HTR-8/SVneo (cell line): ENCODE results near the gene UTRN.

ENCODE experiments used
- DNase-seq: peaks from one replicate; pipeline ENCODE4 v3.0.0; 2011; ENCODE audit warnings: low spot score, mixed read lengths; ENCODE audit not compliant: insufficient read length
- FAIRE-seq: peaks from 2 replicates; lab custom pipeline; 2011; peaks lifted over from hg19 to GRCh38; lab: Jason Lieb, UNC

The UTRN gene

GRCh38 chr6:144279484-144280150, 5.5 kb upstream of the UTRN start:
- DNase-seq (no peak), FAIRE-seq (no peak)

GRCh38 chr6:144283646-144284477, 1.3 kb upstream of the UTRN start:
- FAIRE-seq: no peak
- no peak for DNase-seq

GRCh38 chr6:144284478-144284782, 705 bp upstream of the UTRN start:
- no peak for DNase-seq
- FAIRE-seq: no peak

GRCh38 chr6:144285548-144285797, 338 bp downstream of the UTRN start:
- no peak for DNase-seq
- no peak for FAIRE-seq

GRCh38 chr6:144285798-144286502, 815 bp downstream of the UTRN start:
- DNase-seq: peak; percentile 41
- FAIRE-seq: no peak

DNA sequence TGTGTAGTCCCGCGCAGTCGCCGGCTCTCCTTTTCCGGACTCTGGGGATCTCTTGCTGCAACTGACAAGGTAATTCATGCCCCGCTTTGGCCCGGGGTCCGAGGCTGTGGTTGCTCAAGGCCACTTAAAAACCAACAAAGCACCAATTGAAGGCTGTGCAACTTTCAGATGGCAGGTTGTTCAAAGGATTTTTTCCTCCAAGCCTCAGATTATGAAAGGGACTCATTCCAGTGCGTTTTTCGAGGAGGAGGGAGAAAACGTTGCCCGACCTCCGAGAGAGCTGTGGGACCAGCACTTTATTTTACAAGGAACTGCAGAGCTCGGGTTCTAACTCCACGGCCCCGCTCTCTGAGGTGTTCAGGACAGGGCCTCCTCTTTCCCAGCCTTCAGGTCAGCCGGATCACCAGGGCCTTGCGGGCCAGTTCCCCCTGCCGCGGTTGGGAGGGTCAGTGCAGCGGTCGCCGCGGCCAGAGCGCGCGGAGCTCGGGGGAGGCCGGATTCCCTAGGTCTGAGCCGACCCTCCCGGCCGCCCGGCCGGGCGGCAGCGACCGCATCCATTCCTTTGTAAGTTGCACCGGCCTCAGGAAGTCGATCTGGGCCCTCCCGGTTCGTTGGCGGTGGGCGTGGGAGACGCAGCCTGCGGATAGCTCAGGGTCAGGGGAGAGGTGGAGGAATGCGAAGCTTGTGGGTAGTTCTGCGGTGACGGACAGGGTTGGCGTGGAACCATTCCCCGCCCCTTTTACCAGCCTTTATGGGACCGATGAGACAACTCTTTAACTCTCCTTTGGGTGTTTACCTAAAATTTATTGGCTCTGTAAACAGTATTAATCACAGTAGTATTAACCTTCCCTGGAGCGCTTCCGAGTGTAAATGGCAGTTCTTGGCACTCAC, 1.6 kb downstream of the UTRN start:
- FAIRE-seq: peak; percentile 51

DNA sequence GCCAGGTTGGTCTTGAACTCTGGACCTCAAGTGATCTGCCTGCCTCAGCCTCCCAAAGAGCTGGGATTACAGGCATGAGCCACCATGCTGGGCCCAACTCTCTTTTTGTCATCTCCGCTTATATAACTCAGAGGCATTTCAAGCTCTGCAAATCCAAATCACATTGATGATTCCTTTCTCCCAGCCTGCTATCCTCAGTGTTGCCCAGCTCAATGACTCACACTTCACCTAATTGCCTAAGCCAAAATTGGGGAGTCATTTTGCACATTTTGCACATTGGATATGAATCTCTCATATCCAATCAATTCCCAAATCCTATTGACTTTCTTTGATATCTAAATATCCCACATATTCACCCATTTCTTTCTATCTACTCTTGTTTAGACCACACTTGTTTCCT, 3.9 kb downstream of the UTRN start:
- FAIRE-seq (no peak), DNase-seq (no peak)

More for the DNA sequence above, 1.6 kb downstream of the UTRN start:
- DNase-seq: peak; percentile 70

- FAIRE-seq (no peak), DNase-seq (no peak)
Measured at GRCh38 chr6:144292372-144292771, 7.2 kb downstream of the UTRN start.

GRCh38 chr6:144294016-144294415, 8.9 kb downstream of the UTRN start:
- no peak for FAIRE-seq
- DNase-seq: peak; percentile 42

- DNase-seq (no peak), FAIRE-seq (no peak)
Measured at GRCh38 chr6:144295211-144295610, 10.1 kb downstream of the UTRN start.

DNA sequence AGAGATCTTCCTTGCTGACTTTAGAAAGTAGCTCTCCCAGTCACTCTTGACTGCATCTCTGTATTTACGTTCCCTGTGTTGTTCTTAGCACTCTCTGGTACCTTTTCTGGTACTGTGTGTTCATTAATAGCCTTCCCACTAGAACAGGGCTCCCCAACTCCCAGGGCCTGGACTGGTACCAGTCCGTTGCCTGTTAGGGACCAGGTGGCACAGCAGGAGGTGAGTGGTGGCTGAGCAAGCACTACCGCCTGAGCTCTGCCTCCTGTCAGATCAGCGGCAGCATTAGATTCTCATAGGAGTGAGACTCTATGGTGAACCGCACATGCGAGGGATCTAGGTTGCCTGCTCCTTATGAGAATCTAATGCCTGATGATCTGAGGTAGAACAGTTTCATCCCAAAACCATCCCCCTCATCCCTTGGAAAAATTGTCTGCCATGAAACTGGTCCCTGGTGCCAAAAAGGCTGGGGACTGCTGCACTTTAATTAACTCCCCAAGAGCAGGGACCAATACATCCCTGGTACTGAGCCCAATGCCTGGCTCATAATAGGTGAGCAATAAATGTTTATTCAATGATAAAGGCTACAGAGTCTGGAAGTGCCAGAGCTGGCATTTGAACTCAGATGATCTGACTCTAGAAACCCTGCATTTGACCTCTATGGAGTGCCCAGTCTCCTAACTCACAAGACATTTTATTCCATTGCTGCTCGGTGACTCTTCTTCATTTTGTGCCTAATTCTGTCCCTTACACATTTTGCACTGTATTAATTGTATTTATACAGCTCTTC, 11.0 kb downstream of the UTRN start:
- DNase-seq (no peak), FAIRE-seq (no peak)

DNA sequence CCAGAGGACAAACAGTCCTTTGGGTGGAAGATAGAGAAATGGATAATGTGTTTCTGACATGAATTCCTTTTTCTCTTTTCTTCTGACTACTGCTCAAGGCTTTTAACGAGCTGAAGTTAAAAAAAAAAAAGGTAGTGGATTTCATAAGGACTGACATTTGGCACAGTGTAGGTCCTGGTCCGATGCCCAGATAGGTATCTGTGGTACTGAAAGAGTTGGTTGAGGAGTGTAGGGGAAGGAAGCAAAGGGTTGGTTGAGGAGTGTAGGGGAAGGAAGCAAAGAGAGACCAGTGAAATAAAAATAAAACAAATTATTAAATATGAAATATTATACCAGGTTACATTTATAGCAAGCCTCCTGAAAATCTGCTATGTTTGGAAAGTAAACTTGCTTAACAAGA, 11.8 kb downstream of the UTRN start:
- no peak for DNase-seq
- no peak for FAIRE-seq

DNA sequence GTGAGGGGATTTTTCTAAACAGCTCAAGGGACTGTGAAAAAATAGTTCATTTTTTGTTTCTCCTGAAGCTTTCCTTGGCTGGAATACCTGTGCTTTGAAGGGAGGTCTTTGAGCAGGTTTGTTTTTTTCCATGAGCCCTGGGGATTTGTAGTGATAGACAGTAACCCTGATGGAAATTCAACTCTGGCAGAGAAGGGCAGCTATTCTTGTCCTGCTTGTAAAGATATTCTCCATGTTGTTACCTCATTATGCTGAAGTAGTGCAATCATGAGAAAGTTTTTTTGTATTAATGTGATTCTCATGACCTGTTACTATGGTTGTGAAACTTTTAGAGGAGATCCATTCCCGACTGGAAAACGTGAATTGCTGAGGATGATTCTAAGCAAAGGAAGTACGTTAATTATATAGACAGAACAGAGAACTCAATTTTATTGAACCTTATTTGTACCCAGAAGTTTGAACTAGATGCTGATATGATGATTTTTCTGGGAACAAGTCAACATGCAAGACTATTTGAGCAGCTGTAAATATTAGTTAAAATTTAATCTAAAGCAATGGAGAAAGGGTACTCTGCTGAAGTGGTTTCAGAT, 12.5 kb downstream of the UTRN start:
- FAIRE-seq (no peak), DNase-seq (no peak)

- FAIRE-seq (no peak), DNase-seq (no peak)
Measured at GRCh38 chr6:144298194-144298593, 13.1 kb downstream of the UTRN start.

DNA sequence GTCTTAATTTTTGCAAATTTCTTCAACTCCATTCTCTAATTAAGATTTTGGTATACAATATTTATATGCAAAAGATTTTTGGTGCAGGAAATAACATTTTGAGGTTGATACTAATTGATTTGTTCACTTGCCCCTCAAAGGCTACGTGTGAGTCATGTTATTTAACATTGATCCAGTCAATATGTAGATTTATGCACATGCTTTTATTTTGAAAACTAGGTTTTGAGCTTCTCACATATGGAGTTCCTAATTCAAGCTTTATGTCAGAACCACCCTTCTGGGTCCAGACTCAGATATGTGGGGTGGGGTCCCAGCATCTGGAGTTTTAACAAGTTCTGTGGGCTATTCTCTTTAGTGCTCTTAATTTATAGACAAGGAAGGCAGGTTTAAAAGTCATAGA, 13.8 kb downstream of the UTRN start:
- FAIRE-seq (no peak), DNase-seq (no peak)

- FAIRE-seq (no peak), DNase-seq (no peak)
Measured at GRCh38 chr6:144302701-144303372, 17.7 kb downstream of the UTRN start.

- FAIRE-seq (no peak), DNase-seq (no peak)
Measured at GRCh38 chr6:144304223-144304848, 19.2 kb downstream of the UTRN start.

DNA sequence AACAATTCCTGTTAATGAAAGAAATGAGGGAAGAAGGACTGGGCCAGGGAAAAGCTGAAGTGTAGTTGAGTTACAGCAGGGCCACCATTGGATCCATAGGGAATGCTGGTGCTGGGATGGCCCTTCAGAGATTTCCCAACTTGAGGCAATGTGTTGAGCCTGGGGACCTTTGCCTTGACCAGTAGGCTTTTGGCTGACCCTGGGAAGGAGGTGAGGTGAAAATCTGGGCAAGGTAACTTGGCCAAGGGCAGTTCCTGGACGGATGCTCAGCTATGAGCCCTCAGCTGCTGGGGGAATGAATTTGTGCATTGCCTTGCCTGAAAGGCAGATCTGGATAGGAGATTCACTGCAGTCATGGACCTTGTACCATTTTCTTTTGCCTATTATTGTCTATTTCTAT, 20.4 kb downstream of the UTRN start:
- FAIRE-seq: no peak
- no peak for DNase-seq
